NCI-H2227 (cell line): ENCODE results near the gene MFAP2.
"Not testable (repeated sequence)": the region's sequence is repeated elsewhere in the genome, so short reads cannot be mapped to it uniquely, and the experiment has no call there.

Experiments
- DNase-seq: peaks from one replicate; lab custom pipeline; 2025; ENCODE audit not compliant: unreplicated experiment; lab: John Stamatoyannopoulos, UW

The MFAP2 gene

DNA sequence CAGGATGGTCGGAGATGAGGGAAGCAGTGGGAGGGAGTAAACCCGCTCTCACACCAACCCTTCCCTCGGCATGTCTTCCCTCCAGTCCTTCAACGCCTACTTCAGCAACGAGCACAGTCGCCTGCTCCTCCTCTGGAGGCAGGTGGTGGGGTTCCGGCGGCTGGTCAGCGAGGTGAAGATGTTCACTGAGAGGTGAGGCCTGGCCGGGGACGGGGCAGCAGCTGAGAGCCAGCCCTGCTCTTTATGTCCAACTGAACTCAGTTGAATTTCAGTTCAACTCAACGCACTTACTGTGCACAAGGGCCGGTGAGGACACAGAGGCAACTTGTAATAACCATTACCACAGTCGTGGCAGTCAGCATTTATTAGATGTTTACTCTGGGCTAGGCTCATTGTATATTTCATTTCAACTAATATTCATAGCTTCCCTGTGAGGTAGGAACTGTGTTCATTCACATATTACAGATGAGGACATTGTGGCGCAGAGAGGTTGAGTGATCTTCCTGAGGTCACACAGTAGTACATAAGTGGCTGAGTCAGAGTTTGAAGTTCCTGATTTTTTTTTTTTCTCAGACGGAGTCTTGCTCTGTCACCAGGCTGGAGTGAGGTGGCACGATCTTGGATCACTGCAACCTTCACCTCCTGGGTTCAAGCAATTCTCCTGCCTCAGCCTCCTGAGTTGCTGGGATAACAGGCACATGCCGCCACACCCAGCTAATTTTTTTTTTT, 49.0 kb downstream of the MFAP2 start:
- not testable (repeated sequence) for DNase-seq

DNA sequence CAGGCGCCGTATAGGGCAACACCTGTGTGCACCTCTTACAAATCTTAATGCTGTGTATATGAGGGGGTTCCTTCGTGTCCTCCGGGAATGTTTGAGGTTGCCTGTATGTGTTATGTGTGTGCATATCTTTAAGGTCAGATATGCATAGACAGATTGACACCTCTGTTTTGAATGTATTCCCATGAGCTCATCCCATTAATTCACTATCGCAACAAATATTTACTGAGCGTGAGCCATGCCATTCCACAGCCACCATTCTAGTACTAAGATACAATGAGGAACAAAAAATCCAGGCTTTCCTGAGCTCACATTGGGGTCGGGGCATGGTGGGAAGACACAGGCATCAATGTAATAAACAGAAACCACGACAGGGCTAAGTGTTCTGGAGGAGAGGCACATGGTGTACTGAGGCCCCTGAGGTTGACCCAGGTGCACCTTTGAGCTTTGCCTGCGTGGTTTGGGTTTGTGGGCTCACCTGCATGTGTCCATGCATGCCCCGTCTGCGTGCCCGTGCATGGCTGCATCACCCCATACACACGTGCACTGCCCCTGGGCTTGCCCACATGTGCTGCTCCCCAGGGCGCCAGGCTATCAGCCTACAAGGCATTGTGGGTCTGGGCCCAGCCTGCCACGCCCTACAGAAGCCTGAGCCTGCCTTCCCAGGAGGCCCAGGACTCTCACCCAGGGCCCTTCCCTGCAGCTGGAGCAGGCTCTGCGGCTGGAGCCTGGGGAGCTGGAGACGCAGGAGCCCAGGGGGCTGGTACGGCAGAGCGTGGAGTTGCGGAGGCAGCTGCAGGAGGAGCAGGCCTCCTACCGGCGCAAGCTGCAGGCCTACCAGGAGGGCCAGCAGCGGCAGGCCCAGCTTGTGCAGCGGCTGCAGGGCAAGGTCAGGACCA, 51.0 kb downstream of the MFAP2 start:
- not testable (repeated sequence) for DNase-seq

DNA sequence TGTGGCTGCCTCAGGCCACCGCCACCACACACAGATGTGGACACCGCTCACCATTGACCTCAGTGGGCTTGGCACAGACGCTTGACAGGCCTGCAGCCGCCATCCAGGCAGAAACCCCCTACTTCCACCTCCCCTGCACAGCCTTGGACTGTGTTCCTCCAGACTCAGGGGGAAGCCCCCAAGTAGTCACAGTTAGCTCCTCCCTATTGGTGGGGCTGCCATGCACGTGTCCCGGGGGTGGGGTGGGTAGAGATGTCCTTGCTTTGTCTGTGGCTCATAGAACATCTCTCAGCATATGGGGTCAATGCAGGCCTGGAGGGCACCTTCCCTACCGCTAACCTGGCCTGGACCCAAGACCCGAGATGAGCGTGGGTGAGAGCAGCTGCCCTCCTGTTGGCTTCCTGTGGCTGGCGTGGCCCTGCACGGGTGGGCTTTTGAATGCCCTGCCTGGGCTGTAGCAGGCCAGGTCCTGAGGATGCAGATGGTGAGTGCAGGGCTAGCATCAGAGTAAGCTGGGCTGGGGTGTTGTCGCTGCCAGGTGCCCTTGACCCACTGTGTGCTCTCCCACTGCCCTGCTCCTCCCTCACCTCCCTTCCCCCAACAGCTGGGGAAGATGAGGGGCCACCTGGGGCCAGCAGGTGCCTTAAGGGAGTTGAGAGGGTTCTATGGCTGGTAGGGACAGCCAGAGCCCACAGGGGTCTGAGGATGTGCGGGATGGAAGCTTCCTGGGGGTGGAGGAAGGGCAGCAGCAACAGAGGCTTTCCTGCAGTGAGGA, 52.5 kb downstream of the MFAP2 start:
- no peak for DNase-seq

DNA sequence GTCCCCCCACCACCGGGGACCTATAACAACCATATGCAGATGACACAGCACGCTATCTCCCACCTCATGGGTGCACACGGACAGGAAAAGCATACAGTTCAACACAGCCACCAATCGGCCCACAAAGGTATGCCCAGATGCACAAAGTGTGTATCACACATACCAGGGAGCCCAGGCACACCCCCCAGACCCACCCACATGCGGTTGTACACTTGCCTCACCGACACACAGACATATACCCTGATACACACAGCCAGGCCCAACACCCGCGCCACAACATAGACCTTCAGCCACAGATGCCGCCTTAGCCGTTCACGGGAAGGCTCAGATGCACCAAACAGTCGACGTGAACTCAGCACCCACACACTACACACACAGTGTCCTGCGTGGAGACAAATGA, 53.2 kb downstream of the MFAP2 start:
- DNase-seq = no peak

DNA sequence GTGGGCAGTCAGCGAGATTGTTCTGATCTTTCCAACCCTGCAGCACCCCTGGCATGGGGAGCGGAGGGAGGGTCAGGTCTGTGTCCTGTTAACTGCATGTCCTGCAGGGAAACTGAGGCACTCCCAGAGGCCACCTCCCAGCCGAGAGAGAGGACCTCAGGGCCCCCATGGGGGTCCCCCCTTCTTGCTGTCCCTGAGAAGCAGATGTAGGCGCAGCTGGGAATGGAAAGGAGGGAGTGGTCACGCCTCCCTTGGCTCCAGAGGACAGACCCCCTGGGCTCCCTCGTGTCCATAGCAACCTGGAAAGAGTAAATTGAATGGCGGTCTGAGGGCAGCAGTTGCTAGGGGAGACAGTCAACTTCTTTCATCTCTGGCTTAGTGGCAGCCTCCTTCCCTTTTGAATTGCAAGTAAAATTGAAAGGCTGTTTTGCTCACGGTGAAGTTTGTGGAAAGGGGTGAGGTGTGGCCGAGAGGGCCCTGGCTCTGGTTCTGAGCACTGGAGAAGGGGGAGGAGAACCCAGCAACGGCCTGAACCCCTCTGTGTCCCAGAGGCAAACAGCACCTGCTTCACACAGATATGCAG, 53.8 kb downstream of the MFAP2 start:
- DNase-seq = peak; percentile 98

DNA sequence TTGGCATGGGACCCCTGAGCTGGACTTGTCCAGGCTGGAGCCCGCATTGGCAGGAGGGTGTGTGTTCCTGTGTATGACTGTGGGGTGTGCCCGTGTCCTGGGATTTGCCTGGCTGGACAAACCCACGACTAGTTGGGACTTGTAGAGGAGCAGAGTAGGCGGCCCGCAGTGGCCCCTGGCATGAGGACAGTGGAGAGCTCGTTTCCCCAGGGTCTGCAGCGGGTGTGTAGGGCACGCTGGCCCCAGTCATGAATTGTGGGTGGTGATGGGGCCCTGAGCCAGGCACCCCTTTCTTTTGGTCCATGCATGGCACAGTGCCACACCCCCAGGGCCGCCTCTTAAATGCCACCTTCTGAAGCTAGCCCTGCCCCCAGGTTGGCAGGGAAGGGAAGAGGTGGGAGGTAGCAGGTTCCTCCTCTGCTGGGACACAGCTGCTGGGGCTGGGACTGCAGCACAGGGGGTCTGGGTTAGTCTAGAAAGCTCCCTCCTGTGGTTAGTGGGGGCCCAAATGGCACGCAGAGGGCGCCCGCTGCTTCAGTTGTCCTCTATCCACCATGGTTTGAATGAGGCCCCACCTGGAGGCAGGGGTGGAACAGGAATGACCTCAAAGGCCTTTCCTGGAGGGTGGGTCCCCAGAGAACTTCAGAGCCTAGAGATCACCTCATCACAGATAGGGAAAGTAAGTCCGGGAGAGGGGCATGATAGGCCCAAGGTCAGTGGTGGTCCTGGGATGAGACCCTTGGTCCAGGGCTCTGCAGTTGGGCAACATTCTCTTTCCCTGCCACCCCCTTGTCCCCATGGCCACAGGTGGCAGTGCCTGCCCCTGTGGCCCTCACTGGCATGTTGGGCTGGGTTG, 54.6 kb downstream of the MFAP2 start:
- no peak for DNase-seq

DNA sequence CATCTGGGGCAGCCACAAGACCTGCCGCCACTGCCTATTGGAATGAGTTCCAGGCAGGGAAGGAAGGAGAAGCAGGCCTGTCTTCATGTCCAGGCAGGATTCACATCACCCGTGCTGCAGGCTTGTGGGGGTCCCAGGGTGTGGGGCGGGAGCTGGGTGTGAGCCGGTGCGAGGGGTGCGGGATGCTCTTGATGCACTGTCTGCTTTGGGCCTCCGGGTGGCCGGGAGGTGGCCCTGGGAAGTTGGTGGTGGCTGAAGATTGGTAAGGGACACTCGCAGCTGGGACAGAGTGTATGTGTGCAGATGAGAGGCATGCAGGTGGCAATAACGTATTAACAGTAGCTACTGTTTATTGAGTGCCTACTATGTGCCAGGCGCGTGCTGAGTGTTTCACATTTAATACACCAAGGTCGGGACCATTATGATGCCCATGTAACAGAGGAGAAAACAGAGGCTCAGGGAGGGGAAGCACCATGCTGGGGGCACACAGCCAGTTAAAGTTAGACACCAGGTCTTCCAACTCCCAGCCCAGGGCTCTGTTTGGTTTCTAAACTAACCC, 55.4 kb downstream of the MFAP2 start:
- peak; percentile 28 for DNase-seq
